SKM-1 (cell line): ENCODE results near the gene CFAP90.

ENCODE experiments used
- DNase-seq: peaks from one replicate; lab custom pipeline; 2025; ENCODE audit not compliant: unreplicated experiment; lab: John Stamatoyannopoulos, UW

The CFAP90 gene

GRCh38 chr5:7825630-7826029 is 25.3 kb downstream of the CFAP90 start:
- no peak for DNase-seq

DNA sequence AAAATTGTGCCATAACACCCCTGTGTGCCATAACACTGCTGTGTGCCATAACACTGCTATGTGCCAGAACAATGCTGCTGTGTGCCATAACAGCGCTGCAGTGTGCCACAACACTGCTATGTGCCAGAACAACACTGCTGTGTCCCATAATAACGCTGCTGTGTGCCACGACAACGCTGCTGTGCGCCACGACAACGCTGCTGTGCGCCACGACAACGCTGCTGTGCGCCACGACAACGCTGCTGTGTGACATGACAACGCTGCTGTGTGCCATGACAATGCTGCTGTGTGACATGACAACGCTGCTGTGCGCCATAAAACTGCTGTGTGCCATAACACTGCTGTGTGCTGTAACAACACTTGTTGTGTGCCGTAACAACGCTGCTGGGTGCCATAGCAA is 25.9 kb downstream of the CFAP90 start:
- DNase-seq: no peak

GRCh38 chr5:7823594-7823993 is 27.3 kb downstream of the CFAP90 start:
- DNase-seq: no peak

DNA sequence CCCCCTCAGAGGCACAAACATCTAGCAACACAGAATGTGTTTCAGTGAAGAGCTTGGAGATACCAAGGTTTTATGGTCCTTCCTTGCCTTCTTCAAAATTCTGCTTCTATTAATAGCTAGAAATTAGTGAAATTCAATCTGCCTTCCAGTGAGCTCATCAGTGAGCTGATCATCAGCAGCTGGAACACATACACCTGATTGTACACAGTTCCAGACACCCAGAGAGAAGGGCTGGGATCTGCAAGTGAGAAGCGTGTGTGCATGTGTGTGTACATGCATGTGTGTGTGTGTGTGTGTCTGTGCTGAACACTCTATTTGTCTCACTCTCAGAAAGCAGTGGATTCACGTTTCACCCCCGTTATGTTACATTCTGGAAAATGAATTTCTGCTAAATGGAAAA is 28.5 kb downstream of the CFAP90 start:
- no peak for DNase-seq

DNA sequence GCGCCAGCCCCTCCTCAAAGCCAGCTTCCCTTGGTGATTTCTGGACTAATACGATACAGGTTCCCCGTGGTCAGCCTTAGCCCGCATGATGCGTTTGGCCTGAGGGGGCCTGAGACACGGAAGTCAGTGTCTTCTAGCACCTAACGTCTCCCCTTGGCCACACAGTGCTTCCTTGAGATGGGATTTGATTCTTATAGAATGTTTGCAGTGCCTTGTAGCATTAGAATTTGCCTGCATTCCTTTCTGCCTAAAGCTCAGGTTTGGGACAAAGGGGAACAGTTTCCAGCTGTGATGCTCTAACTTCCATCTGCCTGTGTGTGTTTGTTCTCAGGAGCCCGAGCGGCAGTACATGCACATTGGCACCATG is 34.4 kb downstream of the CFAP90 start:
- no peak for DNase-seq

DNA sequence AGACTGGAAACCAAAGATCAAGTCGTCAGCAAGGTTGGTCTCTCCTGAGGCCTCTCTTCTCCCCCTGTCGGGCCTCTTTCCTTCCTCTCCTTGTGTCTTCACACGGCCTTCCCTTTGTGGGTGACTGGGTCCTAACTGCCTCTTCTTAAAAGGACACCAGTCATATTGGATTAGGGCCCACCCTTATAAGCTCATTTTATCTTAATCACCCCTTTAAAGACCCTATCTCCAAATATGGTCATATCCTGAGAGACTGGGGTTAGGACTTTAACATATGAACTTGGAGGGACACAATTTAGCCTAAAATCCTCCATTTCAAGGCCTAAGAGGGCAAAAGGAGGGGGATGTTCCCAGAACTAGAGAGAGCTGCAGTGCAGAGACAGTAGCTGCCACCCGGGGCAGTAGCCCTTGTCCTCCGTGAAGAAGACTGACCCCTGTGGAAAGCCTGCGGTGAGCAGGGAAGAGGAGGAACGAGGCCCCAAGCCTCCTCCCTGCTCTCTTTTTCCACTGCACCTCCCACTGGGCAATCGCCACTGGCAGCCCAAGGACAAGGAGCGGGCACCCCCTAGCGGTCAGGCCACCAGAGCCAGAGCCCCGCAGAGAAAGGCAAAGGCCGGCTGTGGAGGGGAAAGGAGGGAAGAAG is 34.9 kb downstream of the CFAP90 start:
- peak; percentile 64 for DNase-seq

DNA sequence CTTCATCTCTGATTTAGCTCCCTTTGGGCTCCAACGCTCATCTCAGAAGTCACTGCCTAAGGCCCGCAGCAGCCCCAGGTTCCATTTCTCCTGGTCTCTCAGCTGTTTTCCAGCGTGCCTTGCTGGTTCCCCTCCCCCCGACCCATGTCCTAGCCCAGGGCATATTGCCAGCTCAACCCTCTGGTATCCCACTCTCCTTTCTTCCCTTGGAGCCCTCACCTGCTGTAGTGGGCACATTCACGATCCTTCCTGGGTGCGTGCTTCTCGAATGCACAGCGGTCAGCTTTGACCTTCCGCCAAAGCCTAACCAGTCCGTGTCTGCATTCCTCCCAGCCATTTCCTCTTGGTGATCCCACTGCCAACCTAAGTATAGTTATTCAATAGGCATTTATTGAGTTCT is 36.1 kb downstream of the CFAP90 start:
- DNase-seq: no peak

DNA sequence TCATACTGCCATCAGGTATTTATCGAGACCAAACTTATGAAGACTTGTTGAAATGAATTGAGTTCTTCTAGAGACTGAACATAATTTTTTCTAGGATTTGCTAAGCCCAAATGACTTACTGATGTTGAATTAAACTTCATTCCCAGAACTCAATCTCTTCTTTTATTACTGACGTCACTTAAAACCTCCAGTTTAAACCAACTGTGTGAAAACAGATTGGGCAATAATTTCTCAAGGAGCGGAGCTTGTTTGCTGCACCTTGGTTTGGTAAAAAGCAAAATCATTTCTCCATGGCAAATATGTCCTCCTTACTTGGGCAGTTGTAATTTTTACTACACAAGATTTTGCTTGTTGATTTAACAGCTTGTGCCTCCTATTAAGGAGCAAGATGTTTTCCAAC is 37.4 kb downstream of the CFAP90 start:
- no peak for DNase-seq

DNA sequence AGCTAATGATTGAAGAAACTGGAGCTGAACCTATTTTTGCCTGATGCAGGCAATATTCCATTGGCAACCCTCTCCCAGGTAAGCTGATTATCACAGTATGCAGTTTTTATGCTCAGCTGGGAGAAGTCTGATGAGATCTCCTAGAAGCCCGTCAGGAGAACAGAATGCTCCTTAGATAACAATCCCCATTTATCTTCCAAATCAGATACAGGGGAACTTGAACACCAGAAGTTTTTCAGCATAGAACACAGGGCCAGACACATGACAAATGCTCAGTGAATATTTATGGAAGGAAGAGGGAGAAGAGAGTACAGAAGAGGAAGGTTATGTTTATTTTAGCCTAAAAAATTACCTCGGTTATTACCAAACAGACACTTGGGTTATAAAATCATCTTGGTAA is 37.9 kb downstream of the CFAP90 start:
- DNase-seq: no peak

DNA sequence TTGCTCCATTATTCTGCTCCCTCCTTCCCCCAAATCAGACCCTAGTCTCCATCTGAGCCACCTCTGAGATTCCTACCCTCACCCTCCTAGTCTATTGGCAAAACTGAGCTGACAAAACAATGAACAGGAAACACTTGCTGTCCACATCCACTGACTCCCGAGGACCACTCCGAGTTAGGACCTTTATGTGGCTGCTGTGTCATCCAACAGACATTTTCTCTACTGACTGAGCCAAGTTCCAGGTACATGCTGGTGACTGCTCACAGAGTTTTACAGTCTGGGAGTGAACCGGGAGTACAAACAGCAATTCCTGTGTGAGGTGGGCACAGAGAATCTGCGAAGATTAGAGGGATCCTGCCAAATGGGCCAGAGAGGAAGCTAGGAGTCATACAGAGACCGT is 39.2 kb downstream of the CFAP90 start:
- no peak for DNase-seq

GRCh38 chr5:7808998-7809397 is 41.9 kb downstream of the CFAP90 start:
- no peak for DNase-seq

DNA sequence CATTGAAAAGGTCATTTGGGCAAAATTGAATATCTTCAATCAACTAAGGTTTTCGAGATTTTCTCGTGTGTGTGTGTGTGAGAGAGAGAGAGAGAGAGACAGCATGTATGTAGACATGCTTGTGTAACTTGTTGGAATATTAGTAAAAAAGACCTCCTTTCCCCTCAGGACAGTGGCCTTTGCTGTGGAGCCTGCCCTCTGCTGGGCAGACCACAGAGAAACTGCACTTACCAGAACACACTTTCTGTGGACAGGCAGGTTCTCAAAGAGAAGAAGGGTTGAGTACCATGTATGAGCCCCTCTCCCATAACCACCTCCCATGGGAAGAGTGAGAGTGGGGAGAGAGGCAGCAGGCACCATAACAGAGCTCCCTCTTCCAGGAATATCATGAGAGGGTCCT is 45.6 kb downstream of the CFAP90 start:
- DNase-seq: no peak

DNA sequence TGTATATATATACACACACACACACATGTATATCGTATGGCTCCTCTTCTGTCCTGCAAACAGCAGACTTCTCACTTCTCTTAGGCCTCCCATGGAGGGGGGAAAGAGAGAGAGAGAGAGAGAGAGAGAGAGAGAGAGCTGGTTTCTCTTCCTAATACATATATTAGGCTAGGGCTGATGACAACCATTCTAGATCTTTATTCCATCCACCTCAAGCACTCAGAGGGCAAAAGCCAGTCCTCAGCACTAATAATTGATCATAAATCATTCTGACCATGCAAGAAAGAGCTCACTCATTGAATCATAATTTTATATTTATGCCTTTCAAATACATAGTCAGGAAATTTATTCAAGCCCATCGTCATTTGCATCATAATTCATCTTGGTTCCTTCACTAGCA is 47.0 kb downstream of the CFAP90 start:
- DNase-seq: no peak

GRCh38 chr5:7802855-7803254 is 48.1 kb downstream of the CFAP90 start:
- no peak for DNase-seq

DNA sequence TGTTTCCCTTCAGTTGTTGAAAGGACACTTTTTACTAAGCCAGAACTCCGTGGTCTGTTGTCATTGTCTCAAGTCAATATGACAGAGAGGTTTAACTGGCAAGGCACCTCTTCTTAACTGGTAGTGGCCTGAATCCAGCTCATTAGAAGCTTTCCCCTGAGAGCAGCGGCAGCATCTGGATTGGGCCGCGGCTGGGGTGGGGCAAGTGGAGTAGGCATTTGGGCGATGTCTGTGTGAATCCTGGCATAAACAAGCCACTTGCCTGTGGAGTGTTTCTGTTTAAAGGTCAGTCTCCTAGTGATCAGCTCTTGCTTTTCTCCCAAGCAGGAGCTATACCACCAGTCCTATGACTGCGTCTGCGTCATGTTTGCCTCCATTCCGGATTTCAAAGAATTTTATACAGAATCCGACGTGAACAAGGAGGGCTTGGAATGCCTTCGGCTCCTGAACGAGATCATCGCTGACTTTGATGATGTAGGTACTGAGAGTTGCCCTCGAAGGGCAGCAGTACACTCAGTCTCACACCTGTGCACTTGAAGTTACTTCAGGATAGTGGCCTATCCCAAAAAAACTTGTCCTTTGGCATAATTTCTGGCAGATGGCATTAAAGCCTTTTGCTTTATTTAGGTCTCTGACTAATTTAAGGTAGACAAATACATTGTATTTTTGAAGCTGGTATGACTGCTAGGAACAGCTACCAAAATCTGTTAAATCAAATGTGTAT is 48.9 kb downstream of the CFAP90 start:
- no peak for DNase-seq

GRCh38 chr5:7795306-7795705 is 55.6 kb downstream of the CFAP90 start:
- no peak for DNase-seq

DNA sequence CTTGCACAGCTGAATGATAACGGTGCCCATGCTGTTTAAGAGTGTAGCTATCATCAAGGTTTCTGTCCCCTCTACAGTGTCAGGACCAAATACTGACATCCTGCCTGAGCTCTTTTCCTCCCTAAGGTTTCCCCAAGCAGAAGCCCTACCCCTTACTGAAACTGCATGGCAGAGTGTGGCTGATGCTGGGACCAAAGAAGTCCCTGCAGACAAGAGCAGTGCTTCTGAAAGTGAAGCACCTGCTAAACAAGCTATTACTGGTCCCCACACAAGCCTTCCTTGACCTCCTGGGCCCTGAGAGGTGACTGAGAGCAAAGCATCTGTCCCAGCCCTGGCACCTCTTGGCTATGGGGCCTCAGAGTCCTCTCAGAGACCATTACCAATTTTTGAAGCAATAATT is 56.1 kb downstream of the CFAP90 start:
- no peak for DNase-seq

- DNase-seq: no peak
Measured at GRCh38 chr5:7794311-7794710, 56.6 kb downstream of the CFAP90 start.

GRCh38 chr5:7793895-7794294 is 57.0 kb downstream of the CFAP90 start:
- no peak for DNase-seq

DNA sequence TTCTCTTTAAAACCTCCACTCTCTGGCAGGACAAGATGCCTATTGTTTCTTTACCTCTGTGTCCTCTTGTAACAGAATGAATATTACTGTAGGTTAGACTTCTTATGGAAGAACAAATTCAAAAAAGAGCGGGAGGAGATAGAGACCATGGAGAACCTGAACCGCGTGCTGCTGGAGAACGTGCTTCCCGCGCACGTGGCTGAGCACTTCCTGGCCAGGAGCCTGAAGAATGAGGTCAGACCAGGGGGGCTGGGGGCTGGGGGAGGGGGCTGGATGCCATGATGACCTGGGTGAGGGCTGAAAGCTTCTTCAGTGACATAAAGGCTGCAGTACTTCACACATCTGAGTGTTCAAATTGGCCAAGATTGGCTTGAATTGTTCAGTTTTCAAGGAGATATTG is 61.4 kb downstream of the CFAP90 start:
- no peak for DNase-seq

- no peak for DNase-seq
Measured at GRCh38 chr5:7787770-7788169, 63.2 kb downstream of the CFAP90 start.

GRCh38 chr5:7784683-7785380 is 66.1 kb downstream of the CFAP90 start:
- DNase-seq: no peak
